GM12878 (cell line): ENCODE data around the gene PPP6R1. TPM values are rescaled to one million over a fixed set of nuclear protein-coding genes. Genes with fewer than 3 reads are reported as not detected.
A peak's percentile ranks its signal among the peaks of the same experiment; 100 is the strongest.

Experiments
- ATAC-seq: fragments of 200-7000 bp; cut with Tn5 transposase; 3 replicates; pipeline ENCODE4 v1.9.1; 2020; ENCODE audit warnings: mild to moderate bottlenecking, moderate library complexity
- BruUV-seq: library from RNA; stranded (reverse); fragments of 400-500 nt; replicated peaks from 2 replicates; lab custom pipeline; 2021; lab: Mats Ljungman, UMichigan
- CTCF ChIA-PET: fragments of 300-600 bp; sonication (Branson Sonifier 250); formaldehyde crosslinking; extraction: SDS; loops from one replicate; lab custom pipeline; 2021; ENCODE audit warnings: inconsistent platforms; lab: Yijun Ruan, JAX
- POLR2A ChIA-PET: fragments of 350-600 bp; formaldehyde crosslinking; extraction: SDS; loops from one replicate; lab custom pipeline; 2021; ENCODE audit warnings: inconsistent platforms; lab: Charles Lee
- RAD21 ChIA-PET: fragments of 300-600 bp; sonication (Branson Sonifier 250); formaldehyde crosslinking; loops from one replicate; lab custom pipeline; 2023; ENCODE audit warnings: antibody characterized with exemption; ENCODE audit not compliant: unreplicated experiment; lab: Charles Lee
- SMC1A ChIA-PET: fragments of 300-600 bp; sonication (Branson Sonifier 250); formaldehyde crosslinking; loops from one replicate; lab custom pipeline; 2023; ENCODE audit not compliant: unreplicated experiment, uncharacterized antibody; lab: Charles Lee
- DNase-seq: peaks from one replicate; pipeline ENCODE4 v3.0.0-alpha.2; 2011; ENCODE audit warnings: low read depth, low spot score
- FAIRE-seq: peaks from 3 replicates; lab custom pipeline; 2011; peaks lifted over from hg19 to GRCh38; lab: Jason Lieb, UNC
- H2AFZ ChIP-seq: 2 replicates; pipeline ENCODE4 v1.6.0; 2011; ENCODE audit warnings: low read depth, low read length, control low read depth; ENCODE audit not compliant: control insufficient read depth
- H3K27ac ChIP-seq: 2 replicates; pipeline ENCODE4 v1.5.1; 2011; ENCODE audit warnings: control low read depth; ENCODE audit not compliant: control insufficient read depth, insufficient read depth
- H3K27me3 ChIP-seq, 2 experiments: replicated peaks in 1 of 2; 2 replicates each; pipeline versions ENCODE4 v1.6.0 to v1.6.1; 2011; ENCODE audit warnings: low read length in 1 of 2; ENCODE audit not compliant: control insufficient read depth in 2 of 2, insufficient read depth in 2 of 2
- H3K36me3 ChIP-seq, 2 experiments: 2 replicates each; pipeline ENCODE4 v1.5.1; 2011; ENCODE audit warnings: low read length in 1 of 2; ENCODE audit not compliant: control insufficient read depth in 2 of 2, insufficient read depth in 2 of 2
- H3K4me1 ChIP-seq: 2 replicates; pipeline ENCODE4 v1.6.1; 2011; ENCODE audit warnings: mild to moderate bottlenecking, low read length, moderate library complexity, mixed read lengths; ENCODE audit not compliant: control insufficient read depth, insufficient read depth
- H3K4me2 ChIP-seq: 2 replicates; pipeline ENCODE4 v1.6.0; 2011; ENCODE audit warnings: control low read depth; ENCODE audit not compliant: control insufficient read depth, insufficient read depth
- H3K4me3 ChIP-seq: fragments of 200-600 bp; sonication (generic); 2 replicates; pipeline ENCODE4 v1.5.1; 2016
- H3K79me2 ChIP-seq: 2 replicates; pipeline ENCODE4 v1.6.0; 2011; ENCODE audit warnings: low read length; ENCODE audit not compliant: control insufficient read depth, insufficient read depth
- H3K9ac ChIP-seq: 2 replicates; pipeline ENCODE4 v1.8.0; 2011; ENCODE audit warnings: low read length, control low read depth, mixed read lengths; ENCODE audit not compliant: control insufficient read depth, insufficient read depth
- H3K9me3 ChIP-seq: replicated peaks from 3 replicates; pipeline ENCODE4 v1.5.1; 2011; ENCODE audit warnings: mild to moderate bottlenecking, low read length; ENCODE audit not compliant: control insufficient read depth, insufficient read depth
- H4K20me1 ChIP-seq: 2 replicates; pipeline ENCODE4 v1.6.0; 2011; ENCODE audit not compliant: control insufficient read depth, insufficient read depth
- CBX5 ChIP-seq: sonication (generic); IDR thresholded peaks from 2 replicates; pipeline ENCODE4 v1.6.1; 2016; ENCODE audit warnings: low read depth, moderate library complexity, mild to moderate bottlenecking, inconsistent platforms
- POLR2A ChIP-seq: IDR thresholded peaks from 2 replicates; pipeline ENCODE4 v1.6.1; 2011; ENCODE audit warnings: low read depth, mild to moderate bottlenecking, low read length
- POLR2AphosphoS5 ChIP-seq: IDR thresholded peaks from 2 replicates; pipeline ENCODE4 v1.6.1; 2011; ENCODE audit warnings: mild to moderate bottlenecking, low read length, inconsistent platforms
- YY1 ChIP-seq: IDR thresholded peaks from 2 replicates; pipeline ENCODE4 v1.6.1; 2011; ENCODE audit warnings: low read depth, mild to moderate bottlenecking, low read length
- WGBS: methylation state at CpG from one replicate; pipeline ENCODE4 v1.1.6; 2016; ENCODE audit warnings: low lambda C conversion rate; ENCODE audit not compliant: insufficient replicate concordance, insufficient coverage; ENCODE audit errors: missing lambda C conversion rate; 5-methylcytosine and 5-hydroxymethylcytosine counted together
- in situ Hi-C: fragments of 300-500 bp; cut with MboI; formaldehyde crosslinking; loops from 9 replicates; pipeline ENCODE4 v1.14.3; 2018; ENCODE audit warnings: mixed read lengths
- intact Hi-C: fragments of 100-400 bp; cut with micrococcal nuclease; formaldehyde crosslinking; loops from one replicate; pipeline ENCODE4 v1.14.2; 2022; ENCODE audit not compliant: unreplicated experiment
- polyA plus RNA-seq, 11 experiments: library from polyadenylated mRNA; depleted of rRNA in 4 of 11; unstranded in 6 of 11; stranded (reverse) in 5 of 11; fragments of >200 nt; fragmentation: Nextera tagmentation in 4 of 11; fragmentation: Illumina TruSeq in 1 of 11; extraction: Ambion mirVana in 4 of 11; extraction: Trizol in 1 of 11; gene quantifications; 1 replicate in 1 of 11; 2 replicates in 10 of 11; pipeline versions ENCODE4 v1.2.1 to v1.2.3, GENCODE V29; 2011 to 2016; ENCODE audit warnings: inconsistent platforms in 2 of 11, missing spikeins in 2 of 11, low read depth in 1 of 11
- total RNA-seq, 4 experiments: library from RNA; depleted of rRNA in 3 of 4; stranded (reverse); fragments of >200 nt in 3 of 4; fragmentation: Illumina TruSeq in 1 of 4; extraction: Trizol in 1 of 4; gene quantifications; 2 replicates each; pipeline versions ENCODE4 v1.2.1 to v1.2.3, GENCODE V29; 2013 to 2021

Gene PPP6R1
- total and polyA plus RNA-seq, 10 of the 15 experiments (the other 5 are each of a cell fraction or from before 2014, with no cell fraction given): 0.80 to 173 (median 63.7) TPM

DNA sequence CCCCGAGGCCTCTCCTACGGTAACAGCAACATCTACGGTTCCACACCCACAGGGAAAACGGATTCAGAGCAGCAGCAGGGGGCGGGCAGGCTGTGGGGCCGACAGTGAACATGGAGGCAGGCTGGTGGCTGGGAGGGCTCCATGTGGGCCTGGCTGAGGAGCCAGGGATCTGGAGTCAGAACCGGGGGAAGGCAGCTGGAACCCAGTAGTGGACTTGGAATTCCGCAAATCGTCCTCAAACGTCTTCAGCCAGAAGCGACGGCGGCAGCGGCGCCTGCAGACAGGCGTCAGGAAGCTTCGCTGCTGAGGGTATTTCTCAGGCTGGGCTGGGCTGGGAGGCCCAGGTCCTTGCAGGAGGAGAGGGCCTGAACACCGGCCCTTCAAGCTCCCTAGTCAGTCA lies 32.0 kb downstream of the PPP6R1 start:
- no peak overlapping the region for H3K4me2 ChIP-seq
- H3K79me2 ChIP-seq: no peaks in the 10 kb centered on the region
- no peak overlapping the region for H3K4me3 ChIP-seq
- peaks cover 0 to 32% of the 10 kb centered on the region in 2 experiments; a peak in 3 of 4 replicates for H3K36me3 ChIP-seq
- DNase-seq (no peak), ATAC-seq (no peak), FAIRE-seq (no peak)
- H3K9ac ChIP-seq: no peak overlapping the region
- no peaks in the 10 kb centered on the region for H3K27me3 ChIP-seq
- WGBS: 88% methylated on average over 18 of the region's 18 CpGs
- H2AFZ ChIP-seq: no peak overlapping the region
- no peak overlapping the region for H3K27ac ChIP-seq
- TF ChIP-seq CBX5: no peak
- 0 out of 2 replicates have a peak, but pooled peaks have one; percentile 4 for TF ChIP-seq POLR2AphosphoS5
- RAD21 ChIA-PET: no interaction called here
- H3K4me1 ChIP-seq: no peaks in the 10 kb centered on the region
- POLR2A ChIA-PET: interaction anchor here (0.9 kb wide), 1 partner anchor 28 kb away, joined by 3 read pairs; no protein-coding TSS in a partner anchor
- CTCF ChIA-PET: interaction anchor here (0.6 kb wide), 1 partner anchor 441 kb away, joined by 3 read pairs; no protein-coding TSS in a partner anchor
- intact Hi-C loops: no loop called here
- in situ Hi-C loops: no loop called here
- no peaks in the 10 kb centered on the region for H4K20me1 ChIP-seq
- no peaks in the 10 kb centered on the region for H3K9me3 ChIP-seq
- no TSS peak for BruUV-seq
- SMC1A ChIA-PET: no interaction called here

DNA sequence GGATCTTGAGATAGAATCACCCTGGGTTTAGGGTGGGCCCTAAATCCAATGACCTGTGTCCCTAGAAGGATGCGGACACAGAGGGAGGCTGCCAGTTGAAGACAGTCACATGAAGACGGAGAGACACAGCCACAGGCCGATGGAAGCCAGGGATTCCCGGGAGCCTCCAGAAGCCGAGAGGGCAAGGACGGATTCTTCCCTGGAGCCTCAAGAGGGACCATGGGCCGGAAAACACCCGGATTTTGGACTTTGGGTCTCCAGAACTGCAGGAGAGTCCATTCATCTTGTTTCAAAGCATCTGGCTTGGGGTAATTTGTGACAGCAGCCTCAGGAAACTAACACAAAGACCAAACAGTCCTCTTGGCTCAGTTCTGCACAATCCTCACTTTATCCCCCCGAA lies 32.5 kb downstream of the PPP6R1 start:
- Histone ChIP-seq H3K9me3 (no peaks in the 10 kb centered on the region), H3K4me3 (no peak overlapping the region), H3K27ac (no peak overlapping the region), H3K36me3 (peaks cover 0 to 27% of the 10 kb centered on the region in 2 experiments; a peak in 3 of 4 replicates), H3K4me1 (no peaks in the 10 kb centered on the region), H3K9ac (no peak overlapping the region), H4K20me1 (no peaks in the 10 kb centered on the region), H3K4me2 (no peak overlapping the region), H3K27me3 (no peaks in the 10 kb centered on the region), H3K79me2 (no peaks in the 10 kb centered on the region), H2AFZ (no peak overlapping the region)
- intact Hi-C loops (no loop called here), in situ Hi-C loops (no loop called here)
- SMC1A ChIA-PET: no interaction called here
- RAD21 ChIA-PET: no interaction called here
- 77% methylated on average over 9 of the region's 9 CpGs for WGBS
- CTCF ChIA-PET: no interaction called here
- DNase-seq: no peak
- ATAC-seq: no peak
- TF ChIP-seq POLR2A (peak; percentile 45), YY1 (no peak)
- POLR2A ChIA-PET: no interaction called here
- BruUV-seq: no TSS peak
- FAIRE-seq: no peak
